HepG2 (cell line): ENCODE measurements around the gene IFNLR1. TPM values are rescaled to one million over a fixed set of nuclear protein-coding genes. Genes with fewer than 3 reads are reported as not detected.

ENCODE experiments used
- ATAC-seq: fragments of 200-7000 bp; cut with Tn5 transposase; 3 replicates; pipeline ENCODE4 v1.9.1; 2020; ENCODE audit warnings: mild to moderate bottlenecking, moderate library complexity
- BruUV-seq: library from RNA; stranded (reverse); fragments of 400-500 nt; replicated peaks from 2 replicates; lab custom pipeline; 2021; lab: Mats Ljungman, UMichigan
- CTCF ChIA-PET: fragments of 300-600 bp; formaldehyde crosslinking; extraction: SDS; loops from one replicate; lab custom pipeline; 2021; ENCODE audit warnings: low total read pairs, inconsistent platforms, low intra/inter-chr PET ratio; lab: Yijun Ruan, JAX
- POLR2A ChIA-PET: fragments of 350-600 bp; sonication (Branson Sonifier 250); formaldehyde crosslinking; loops from one replicate; lab custom pipeline; 2020; ENCODE audit warnings: antibody characterized with exemption, inconsistent platforms; lab: Yijun Ruan, JAX
- DNase-seq: peaks from one replicate; pipeline ENCODE4 v3.0.0-alpha.2; 2015; ENCODE audit warnings: low spot score
- FAIRE-seq: peaks from 3 replicates; lab custom pipeline; 2011; peaks lifted over from hg19 to GRCh38; lab: Jason Lieb, UNC
- H2AFZ ChIP-seq: one replicate; pipeline ENCODE4 v1.6.1; 2011; ENCODE audit warnings: low read length, inconsistent platforms
- H3K27ac ChIP-seq: fragments of 300-600 bp; 3 replicates; pipeline ENCODE4 v1.8.0; 2011; ENCODE audit warnings: mixed run types, mild to moderate bottlenecking, mixed read lengths, low read length, inconsistent platforms; ENCODE audit not compliant: insufficient read depth; ENCODE audit errors: extremely low read length
- H3K27me3 ChIP-seq, 2 experiments: fragments of 200-600 bp in 1 of 2; 2 replicates in 1 of 2; 3 replicates in 1 of 2; pipeline versions ENCODE4 v1.6.0 to v1.8.0; 2011; ENCODE audit warnings: low read length in 2 of 2, mild to moderate bottlenecking in 2 of 2, moderate library complexity in 2 of 2, inconsistent platforms in 1 of 2; ENCODE audit not compliant: insufficient read depth in 2 of 2, control insufficient read depth in 1 of 2
- H3K36me3 ChIP-seq, 2 experiments: fragments of 200-600 bp in 1 of 2; replicated peaks in 1 of 2; 2 replicates in 1 of 2; 3 replicates in 1 of 2; pipeline versions ENCODE4 v1.5.1 to v1.8.0; 2011; ENCODE audit warnings: low read length in 2 of 2, inconsistent platforms in 1 of 2; ENCODE audit not compliant: insufficient read depth in 2 of 2, control insufficient read depth in 1 of 2
- H3K4me1 ChIP-seq: 2 replicates; pipeline ENCODE4 v1.5.1; 2012; ENCODE audit warnings: low read length, inconsistent platforms; ENCODE audit not compliant: insufficient read depth
- H3K4me2 ChIP-seq: 2 replicates; pipeline ENCODE4 v1.6.0; 2011; ENCODE audit warnings: low read depth, low read length, inconsistent platforms
- H3K4me3 ChIP-seq, 3 experiments: fragments of 200-600 bp in 1 of 3; sonication (generic), shearing (Covaris generic) in 1 of 3; replicated peaks in 1 of 3; 2 replicates each; pipeline ENCODE4 v1.5.1; 2011 to 2016; ENCODE audit warnings: low read length in 3 of 3, inconsistent platforms in 2 of 3, low read depth in 2 of 3, mild to moderate bottlenecking in 2 of 3, control low read depth in 1 of 3, mixed read lengths in 1 of 3; ENCODE audit not compliant: insufficient read depth in 1 of 3
- H3K79me2 ChIP-seq: one replicate; pipeline ENCODE4 v1.6.1; 2011; ENCODE audit warnings: low read length, inconsistent platforms; ENCODE audit not compliant: insufficient read depth
- H3K9ac ChIP-seq: 2 replicates; pipeline ENCODE4 v1.6.0; 2011; ENCODE audit warnings: mild to moderate bottlenecking, low read depth, low read length, inconsistent platforms; ENCODE audit not compliant: insufficient read depth
- H3K9me3 ChIP-seq: 2 replicates; pipeline ENCODE4 v1.5.1; 2012; ENCODE audit warnings: mild to moderate bottlenecking, low read length
- H4K20me1 ChIP-seq: 2 replicates; pipeline ENCODE4 v1.6.0; 2011; ENCODE audit warnings: inconsistent platforms, mild to moderate bottlenecking, low read length, moderate library complexity; ENCODE audit not compliant: insufficient read depth
- EEA1 ChIP-seq: sonication (generic); formaldehyde crosslinking; IDR thresholded peaks from 2 replicates; pipeline ENCODE4 v1.5.1; 2020; ENCODE audit warnings: mild to moderate bottlenecking, missing genetic modification reagents, borderline replicate concordance
- FOXO1 ChIP-seq: sonication (generic); formaldehyde crosslinking; IDR thresholded peaks from 2 replicates; pipeline ENCODE4 v1.4.0; 2020; ENCODE audit warnings: missing genetic modification reagents
- GZF1 ChIP-seq: sonication (generic); formaldehyde crosslinking; IDR thresholded peaks from 2 replicates; pipeline ENCODE4 v1.5.1; 2020; ENCODE audit warnings: mild to moderate bottlenecking, missing genetic modification reagents
- MAFF ChIP-seq: IDR thresholded peaks from 2 replicates; pipeline ENCODE4 v1.6.1; 2011; ENCODE audit warnings: low read depth, low read length, improper control_type of control experiment
- MAFK ChIP-seq, 2 experiments: IDR thresholded peaks in 1 of 2; conservative IDR thresholded peaks in 1 of 2; 2 replicates each; pipeline ENCODE4 v1.6.1; 2011; ENCODE audit warnings: improper control_type of control experiment in 2 of 2, low read length in 2 of 2
- MATR3 ChIP-seq: sonication (generic); formaldehyde crosslinking; IDR thresholded peaks from 2 replicates; pipeline ENCODE4 v1.4.0; 2020; ENCODE audit warnings: missing genetic modification reagents
- NFYB ChIP-seq: sonication (generic); formaldehyde crosslinking; IDR thresholded peaks from 2 replicates; pipeline ENCODE4 v1.4.0; 2020; ENCODE audit warnings: missing genetic modification reagents
- RXRA ChIP-seq: sonication (generic); formaldehyde crosslinking; IDR thresholded peaks from 2 replicates; pipeline ENCODE4 v1.5.1; 2020; ENCODE audit warnings: missing genetic modification reagents
- STAT5B ChIP-seq: sonication (generic); formaldehyde crosslinking; IDR thresholded peaks from 2 replicates; pipeline ENCODE4 v1.4.0; 2020; ENCODE audit warnings: missing genetic modification reagents
- ZBTB38 ChIP-seq: sonication (generic); formaldehyde crosslinking; IDR thresholded peaks from 2 replicates; pipeline ENCODE4 v1.5.1; 2020; ENCODE audit warnings: mild to moderate bottlenecking, missing genetic modification reagents
- ZNF180 ChIP-seq: sonication (generic); formaldehyde crosslinking; IDR thresholded peaks from 2 replicates; pipeline ENCODE4 v1.4.0; 2020; ENCODE audit warnings: low read depth, missing genetic modification reagents, borderline replicate concordance
- ZNF20 ChIP-seq: sonication (generic); formaldehyde crosslinking; IDR thresholded peaks from 2 replicates; pipeline ENCODE4 v1.4.0; 2020; ENCODE audit warnings: mild to moderate bottlenecking, moderate library complexity, missing genetic modification reagents
- ZNF556 ChIP-seq: sonication (generic); formaldehyde crosslinking; IDR thresholded peaks from 2 replicates; pipeline ENCODE4 v1.4.0; 2020; ENCODE audit warnings: mild to moderate bottlenecking, missing genetic modification reagents, borderline replicate concordance
- ZNF687 ChIP-seq: sonication (generic); formaldehyde crosslinking; IDR thresholded peaks from 2 replicates; pipeline ENCODE4 v1.5.1; 2020; ENCODE audit warnings: mild to moderate bottlenecking, missing genetic modification reagents, moderate library complexity
- ZNF709 ChIP-seq: sonication (generic); formaldehyde crosslinking; IDR thresholded peaks from 2 replicates; pipeline ENCODE4 v1.5.0; 2020; ENCODE audit warnings: mild to moderate bottlenecking, missing genetic modification reagents
- WGBS: methylation state at CpG from one replicate; pipeline ENCODE4 v1.1.6; 2017; ENCODE audit warnings: low lambda C conversion rate; 5-methylcytosine and 5-hydroxymethylcytosine counted together
- in situ Hi-C: cut with HindIII; loops from 2 replicates; pipeline ENCODE4 v1.10.0; 2017; ENCODE audit warnings: low pct_unique_long_range_greater_than_20kb; ENCODE audit not compliant: extremely low pct_ligation_motif_present
- intact Hi-C: fragments of 100-400 bp; cut with micrococcal nuclease; formaldehyde crosslinking; loops from one replicate; pipeline ENCODE4 v1.10.0; 2022; ENCODE audit not compliant: unreplicated experiment
- polyA plus RNA-seq, 8 experiments: library from polyadenylated mRNA; depleted of rRNA in 3 of 8; stranded (reverse) in 7 of 8; unstranded in 1 of 8; fragments of >200 nt; fragmentation: Illumina TruSeq in 4 of 8; extraction: Trizol in 4 of 8; gene quantifications; 2 replicates each; pipeline versions ENCODE4 v1.2.1 to v1.2.3, GENCODE V29; 2011 to 2016; ENCODE audit warnings: low read depth in 4 of 8, missing spikeins in 1 of 8, mixed read lengths in 1 of 8; ENCODE audit not compliant: insufficient read depth in 1 of 8
- total RNA-seq, 5 experiments: library from RNA; depleted of rRNA; stranded (reverse); fragments of >200 nt; fragmentation: Illumina TruSeq; extraction: Trizol; gene quantifications; 2 replicates each; pipeline ENCODE4 v1.2.3, GENCODE V29; 2016; ENCODE audit warnings: low read depth in 1 of 5
- TF ChIP-seq, protein P1 (sequence below): IDR thresholded peaks from 2 replicates; pipeline ENCODE4 v1.6.1; 2016; ENCODE audit warnings: low read depth
- TF ChIP-seq, protein P2 (sequence below): sonication (generic); formaldehyde crosslinking; IDR thresholded peaks from 2 replicates; pipeline ENCODE4 v1.5.0; 2020; ENCODE audit warnings: missing genetic modification reagents, mild to moderate bottlenecking, borderline replicate concordance

The IFNLR1 gene
- total and polyA plus RNA-seq, 2 of the 13 experiments (the other 11 are each of a cell fraction or from before 2014, with no cell fraction given), result 3.8 to 8.5 TPM

DNA sequence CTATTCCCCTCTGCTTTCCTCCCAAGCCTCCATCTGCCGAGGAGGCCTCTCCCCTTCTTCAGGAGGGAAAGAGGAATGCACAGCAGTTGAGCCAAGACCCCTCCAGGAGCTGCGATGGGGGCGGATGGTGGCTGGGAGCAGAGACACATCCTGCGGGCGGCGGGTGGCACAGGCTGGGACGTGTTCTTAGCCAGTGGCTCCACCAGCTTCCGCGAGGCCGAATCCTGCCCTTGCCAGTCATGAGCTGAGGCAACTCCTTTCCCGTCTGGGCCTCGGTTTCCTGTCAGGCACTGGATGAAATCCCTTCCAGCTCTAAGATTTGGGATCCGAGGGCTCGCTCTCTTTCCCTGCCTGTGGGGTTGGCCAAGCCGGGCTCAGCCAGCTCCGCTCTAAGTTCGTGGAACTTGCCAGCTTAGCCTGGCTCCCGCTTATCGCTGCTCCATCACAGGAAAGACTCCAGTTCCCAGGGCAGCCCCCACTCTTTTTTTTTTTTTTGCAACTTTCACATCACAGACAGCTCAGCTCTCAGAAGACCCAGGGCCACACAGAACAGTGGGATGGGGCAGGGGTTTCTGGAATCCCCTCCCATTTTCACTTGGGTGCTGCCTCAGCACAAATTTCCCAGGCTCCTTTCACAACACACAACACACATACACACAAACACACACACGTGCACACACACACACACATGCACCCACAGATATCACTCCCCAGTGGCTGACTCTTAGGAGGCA is 75.7 kb downstream of the IFNLR1 start:
- peaks cover 99% of the 10 kb centered on the region for H3K4me1 ChIP-seq
- intact Hi-C loops, result loop anchor here (5.0 kb wide), 1 partner anchor 76 kb away; the partner anchor contains the start of gene IFNLR1
- no peaks in the 10 kb centered on the region for H3K36me3 ChIP-seq
- FAIRE-seq (no peak), ATAC-seq (no peak), DNase-seq (no peak)
- H4K20me1 ChIP-seq, result no peaks in the 10 kb centered on the region
- H3K9me3 ChIP-seq, result no peaks in the 10 kb centered on the region
- peaks cover 0 to 1% of the 10 kb centered on the region in 2 experiments; a peak in 1 of 5 replicates for H3K27me3 ChIP-seq
- H3K4me3 ChIP-seq, result no peak overlapping the region
- TF ChIP-seq ZNF687 (peak; percentile 1; the same call in 1 of the 2 replicates), ZNF20 (no peak), ZNF180 (CRISPR knock-in tag) (no peak), RXRA (CRISPR knock-in tag) (no peak), MAFF (peak; percentile 22; the same call in 1 of the 2 replicates), MAFK (conservative IDR thresholded peaks at IDR 0.05 in 1 of 2, IDR thresholded peaks at IDR 0.05 in 1 of 2; ENCODE audit: low read length in 2 of 2) (peak; percentile 22 to 41; a peak in 2 of 4 replicates), STAT5B (no peak), MATR3 (CRISPR knock-in tag) (no peak), NFYB (CRISPR knock-in tag) (no peak), EEA1 (CRISPR knock-in tag) (no peak), ZNF709 (CRISPR knock-in tag) (no peak), ZNF556 (CRISPR knock-in tag) (no peak), GZF1 (CRISPR knock-in tag) (no peak), ZBTB38 (CRISPR knock-in tag) (peak; percentile 25; the same call in 1 of the 2 replicates), FOXO1 (CRISPR knock-in tag) (no peak)
- TF ChIP-seq, protein P1, sequence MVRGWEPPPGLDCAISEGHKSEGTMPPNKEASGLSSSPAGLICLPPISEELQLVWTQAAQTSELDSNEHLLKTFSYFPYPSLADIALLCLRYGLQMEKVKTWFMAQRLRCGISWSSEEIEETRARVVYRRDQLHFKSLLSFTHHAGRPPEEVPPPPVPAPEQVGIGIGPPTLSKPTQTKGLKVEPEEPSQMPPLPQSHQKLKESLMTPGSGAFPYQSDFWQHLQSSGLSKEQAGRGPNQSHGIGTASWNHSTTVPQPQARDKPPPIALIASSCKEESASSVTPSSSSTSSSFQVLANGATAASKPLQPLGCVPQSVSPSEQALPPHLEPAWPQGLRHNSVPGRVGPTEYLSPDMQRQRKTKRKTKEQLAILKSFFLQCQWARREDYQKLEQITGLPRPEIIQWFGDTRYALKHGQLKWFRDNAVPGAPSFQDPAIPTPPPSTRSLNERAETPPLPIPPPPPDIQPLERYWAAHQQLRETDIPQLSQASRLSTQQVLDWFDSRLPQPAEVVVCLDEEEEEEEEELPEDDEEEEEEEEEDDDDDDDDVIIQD (CRISPR knock-in tag), result no peak
- TF ChIP-seq, protein P2, sequence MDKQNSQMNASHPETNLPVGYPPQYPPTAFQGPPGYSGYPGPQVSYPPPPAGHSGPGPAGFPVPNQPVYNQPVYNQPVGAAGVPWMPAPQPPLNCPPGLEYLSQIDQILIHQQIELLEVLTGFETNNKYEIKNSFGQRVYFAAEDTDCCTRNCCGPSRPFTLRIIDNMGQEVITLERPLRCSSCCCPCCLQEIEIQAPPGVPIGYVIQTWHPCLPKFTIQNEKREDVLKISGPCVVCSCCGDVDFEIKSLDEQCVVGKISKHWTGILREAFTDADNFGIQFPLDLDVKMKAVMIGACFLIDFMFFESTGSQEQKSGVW, result no peak
- ChIA-PET POLR2A (interaction anchor here (1.0 to 1.8 kb wide), 6 partner anchors 9 to 302 kb away, joined by 3 to 9 read pairs (median 4); partner anchors contain the start of genes IL22RA1 and STPG1), CTCF (interaction anchor here (1.8 kb wide), 1 partner anchor 41 kb away, joined by 13 read pairs; no protein-coding TSS in a partner anchor)
- peaks cover 4% of the 10 kb centered on the region for H3K79me2 ChIP-seq
- no TSS peak for BruUV-seq
- WGBS, result 82% methylated on average over 15 of the region's 20 CpGs
- in situ Hi-C loops, result no loop called here
- H3K27ac ChIP-seq, result no peak overlapping the region
- no peak overlapping the region for H2AFZ ChIP-seq
- H3K9ac ChIP-seq, result no peak overlapping the region
- H3K4me2 ChIP-seq, result peak overlapping the region; percentile 96
